ENCODE measurements around the gene ZNF282. TPM values are rescaled to one million over a fixed set of nuclear protein-coding genes. Genes with fewer than 3 reads are reported as not detected.

Gene ZNF282
- polyA plus RNA-seq, 1 donor from 2014 or later: 17.7 TPM

DNA sequence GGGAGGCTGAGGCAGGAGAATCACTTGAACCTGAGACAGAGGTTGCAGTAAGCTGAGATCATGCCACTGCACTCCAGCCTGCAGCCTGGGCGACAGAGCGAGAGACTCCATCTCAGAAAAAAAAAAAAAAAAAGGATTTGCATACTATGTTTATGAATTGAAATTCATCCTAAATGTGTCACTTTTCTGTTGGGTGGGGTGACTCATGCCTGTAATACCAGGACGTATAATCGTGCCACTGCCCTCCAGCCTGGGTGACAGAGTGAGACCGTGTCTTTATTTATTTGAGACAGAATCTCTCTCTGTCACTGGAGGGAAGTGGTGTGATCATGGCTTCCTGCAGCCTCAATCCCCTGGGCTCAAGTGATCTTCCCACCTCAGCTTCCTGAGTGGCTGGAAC is 49.9 kb downstream of the ZNF282 start:
- Histone ChIP-seq H3K9me3 (ENCODE audit: low read length) (no peaks in the 10 kb centered on the region), H4K20me1 (ENCODE audit: insufficient read depth) (no peaks in the 10 kb centered on the region), H3K79me2 (replicated peaks; ENCODE audit: insufficient read depth, low read length) (peaks cover 22% of the 10 kb centered on the region)

DNA sequence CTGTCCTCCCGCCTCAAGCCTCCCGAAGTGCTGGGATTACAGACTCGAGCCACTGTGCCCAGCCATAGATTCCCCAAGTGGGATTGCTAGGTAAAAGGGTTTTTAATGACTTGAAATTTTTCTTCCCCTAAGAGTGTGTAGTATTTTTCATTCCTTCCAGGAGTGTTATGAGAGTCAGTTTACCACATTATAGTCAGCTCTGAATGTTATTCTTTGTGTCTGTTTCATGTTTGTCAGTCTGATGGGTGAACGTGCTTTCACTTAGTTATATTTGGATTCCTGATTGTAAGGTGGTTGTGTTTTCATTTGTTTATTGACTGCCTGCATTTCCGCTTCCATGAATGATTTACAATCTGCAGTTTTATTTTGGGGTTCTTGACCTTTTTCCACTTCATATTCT is 50.4 kb downstream of the ZNF282 start:
- Histone ChIP-seq H3K9ac (ENCODE audit: low read length) (no peak overlapping the region), H3K4me3 (ENCODE audit: low read length) (no peak overlapping the region), H4K20me1 (ENCODE audit: insufficient read depth) (no peaks in the 10 kb centered on the region), H3K27ac (ENCODE audit: low read length) (no peak overlapping the region), H3K36me3 (ENCODE audit: insufficient read depth, low read length) (no peaks in the 10 kb centered on the region), H2AFZ (ENCODE audit: low read depth, low read length) (no peak overlapping the region), H3K27me3 (ENCODE audit: insufficient read depth, low read depth, low read length) (no peaks in the 10 kb centered on the region), H3F3A (ENCODE audit: insufficient read depth, low read length, poor library complexity, severe bottlenecking) (no peaks in the 10 kb centered on the region), H3K9me3 (ENCODE audit: low read length) (no peaks in the 10 kb centered on the region), H3K79me2 (replicated peaks; ENCODE audit: insufficient read depth, low read length) (peaks cover 17% of the 10 kb centered on the region), H3K9me2 (ENCODE audit: insufficient read depth, low read length) (no peaks in the 10 kb centered on the region), H3K4me2 (ENCODE audit: low read length) (no peak overlapping the region)
- no peak for TF ChIP-seq POLR2AphosphoS5 (IDR thresholded peaks at IDR 0.05)
- no peak for TF ChIP-seq TAF1 (IDR thresholded peaks at IDR 0.05; ENCODE audit: low read depth)
- TF ChIP-seq, protein P1, sequence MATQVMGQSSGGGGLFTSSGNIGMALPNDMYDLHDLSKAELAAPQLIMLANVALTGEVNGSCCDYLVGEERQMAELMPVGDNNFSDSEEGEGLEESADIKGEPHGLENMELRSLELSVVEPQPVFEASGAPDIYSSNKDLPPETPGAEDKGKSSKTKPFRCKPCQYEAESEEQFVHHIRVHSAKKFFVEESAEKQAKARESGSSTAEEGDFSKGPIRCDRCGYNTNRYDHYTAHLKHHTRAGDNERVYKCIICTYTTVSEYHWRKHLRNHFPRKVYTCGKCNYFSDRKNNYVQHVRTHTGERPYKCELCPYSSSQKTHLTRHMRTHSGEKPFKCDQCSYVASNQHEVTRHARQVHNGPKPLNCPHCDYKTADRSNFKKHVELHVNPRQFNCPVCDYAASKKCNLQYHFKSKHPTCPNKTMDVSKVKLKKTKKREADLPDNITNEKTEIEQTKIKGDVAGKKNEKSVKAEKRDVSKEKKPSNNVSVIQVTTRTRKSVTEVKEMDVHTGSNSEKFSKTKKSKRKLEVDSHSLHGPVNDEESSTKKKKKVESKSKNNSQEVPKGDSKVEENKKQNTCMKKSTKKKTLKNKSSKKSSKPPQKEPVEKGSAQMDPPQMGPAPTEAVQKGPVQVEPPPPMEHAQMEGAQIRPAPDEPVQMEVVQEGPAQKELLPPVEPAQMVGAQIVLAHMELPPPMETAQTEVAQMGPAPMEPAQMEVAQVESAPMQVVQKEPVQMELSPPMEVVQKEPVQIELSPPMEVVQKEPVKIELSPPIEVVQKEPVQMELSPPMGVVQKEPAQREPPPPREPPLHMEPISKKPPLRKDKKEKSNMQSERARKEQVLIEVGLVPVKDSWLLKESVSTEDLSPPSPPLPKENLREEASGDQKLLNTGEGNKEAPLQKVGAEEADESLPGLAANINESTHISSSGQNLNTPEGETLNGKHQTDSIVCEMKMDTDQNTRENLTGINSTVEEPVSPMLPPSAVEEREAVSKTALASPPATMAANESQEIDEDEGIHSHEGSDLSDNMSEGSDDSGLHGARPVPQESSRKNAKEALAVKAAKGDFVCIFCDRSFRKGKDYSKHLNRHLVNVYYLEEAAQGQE (IDR thresholded peaks at IDR 0.05; ENCODE audit: borderline replicate concordance): no peak
- TF ChIP-seq EZH2 (IDR thresholded peaks at IDR 0.05; ENCODE audit: borderline replicate concordance, insufficient read depth, low read length, poor library complexity, severe bottlenecking): no peak
- TF ChIP-seq, protein P2, sequence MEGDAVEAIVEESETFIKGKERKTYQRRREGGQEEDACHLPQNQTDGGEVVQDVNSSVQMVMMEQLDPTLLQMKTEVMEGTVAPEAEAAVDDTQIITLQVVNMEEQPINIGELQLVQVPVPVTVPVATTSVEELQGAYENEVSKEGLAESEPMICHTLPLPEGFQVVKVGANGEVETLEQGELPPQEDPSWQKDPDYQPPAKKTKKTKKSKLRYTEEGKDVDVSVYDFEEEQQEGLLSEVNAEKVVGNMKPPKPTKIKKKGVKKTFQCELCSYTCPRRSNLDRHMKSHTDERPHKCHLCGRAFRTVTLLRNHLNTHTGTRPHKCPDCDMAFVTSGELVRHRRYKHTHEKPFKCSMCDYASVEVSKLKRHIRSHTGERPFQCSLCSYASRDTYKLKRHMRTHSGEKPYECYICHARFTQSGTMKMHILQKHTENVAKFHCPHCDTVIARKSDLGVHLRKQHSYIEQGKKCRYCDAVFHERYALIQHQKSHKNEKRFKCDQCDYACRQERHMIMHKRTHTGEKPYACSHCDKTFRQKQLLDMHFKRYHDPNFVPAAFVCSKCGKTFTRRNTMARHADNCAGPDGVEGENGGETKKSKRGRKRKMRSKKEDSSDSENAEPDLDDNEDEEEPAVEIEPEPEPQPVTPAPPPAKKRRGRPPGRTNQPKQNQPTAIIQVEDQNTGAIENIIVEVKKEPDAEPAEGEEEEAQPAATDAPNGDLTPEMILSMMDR (IDR thresholded peaks at IDR 0.05; ENCODE audit: poor library complexity, severe bottlenecking): no peak
- no peak for TF ChIP-seq EP300 (conservative IDR thresholded peaks at IDR 0.05; ENCODE audit: poor library complexity, severe bottlenecking)
- no peak for TF ChIP-seq RAD21 (conservative IDR thresholded peaks at IDR 0.05)
- no peak for TF ChIP-seq SMC3 (conservative IDR thresholded peaks at IDR 0.05; ENCODE audit: poor library complexity)
- no peak for TF ChIP-seq MXI1 (conservative IDR thresholded peaks at IDR 0.05; ENCODE audit: poor library complexity, severe bottlenecking)

More for the DNA sequence above, 49.9 kb downstream of the ZNF282 start:
- Histone ChIP-seq H3K9ac (ENCODE audit: low read length) (no peak overlapping the region), H3K36me3 (ENCODE audit: insufficient read depth, low read length) (no peaks in the 10 kb centered on the region), H3K4me2 (ENCODE audit: low read length) (no peak overlapping the region), H3K4me3 (ENCODE audit: low read length) (no peak overlapping the region), H3F3A (ENCODE audit: insufficient read depth, low read length, poor library complexity, severe bottlenecking) (no peaks in the 10 kb centered on the region), H3K27me3 (ENCODE audit: insufficient read depth, low read depth, low read length) (no peaks in the 10 kb centered on the region), H2AFZ (ENCODE audit: low read depth, low read length) (no peak overlapping the region), H3K27ac (ENCODE audit: low read length) (no peak overlapping the region), H3K9me2 (ENCODE audit: insufficient read depth, low read length) (no peaks in the 10 kb centered on the region)
- TF ChIP-seq SMC3 (conservative IDR thresholded peaks at IDR 0.05; ENCODE audit: poor library complexity) (no peak), MXI1 (conservative IDR thresholded peaks at IDR 0.05; ENCODE audit: poor library complexity, severe bottlenecking) (no peak), RAD21 (conservative IDR thresholded peaks at IDR 0.05) (no peak), EZH2 (IDR thresholded peaks at IDR 0.05; ENCODE audit: borderline replicate concordance, insufficient read depth, low read length, poor library complexity, severe bottlenecking) (no peak), TAF1 (IDR thresholded peaks at IDR 0.05; ENCODE audit: low read depth) (no peak), POLR2AphosphoS5 (IDR thresholded peaks at IDR 0.05) (no peak), EP300 (conservative IDR thresholded peaks at IDR 0.05; ENCODE audit: poor library complexity, severe bottlenecking) (no peak)
- TF ChIP-seq, protein P1 (IDR thresholded peaks at IDR 0.05; ENCODE audit: borderline replicate concordance): no peak
- TF ChIP-seq, protein P2 (IDR thresholded peaks at IDR 0.05; ENCODE audit: poor library complexity, severe bottlenecking): no peak
